ENCODE results near the gene TMEM132E. TPM values are rescaled to one million over a fixed set of nuclear protein-coding genes. Genes with fewer than 3 reads are reported as not detected.

Gene TMEM132E
- total RNA-seq, 1 experiment from 2014 or later: not detected

- Histone ChIP-seq H3K9me3 (no peaks in the 10 kb centered on the region), H3K27me3 (no peaks in the 10 kb centered on the region; the same call in none of the 2 replicates), H3K4me3 (no peak overlapping the region), H3K36me3 (no peaks in the 10 kb centered on the region)
- DNase-seq: no peak
These were observed 104.0 kb downstream of the TMEM132E start for GRCh38 chr17:34683390-34683789.

Other genes starting within 250 kb of the TMEM132E start
- not detected in 2 replicates for gene CCL13, start 223.1 kb upstream of the TMEM132E start, total RNA-seq (2014; rRNA removed; shearing (Covaris generic); ENCODE audit: low replicate concordance)
- gene CCL1, start 216.3 kb upstream of the TMEM132E start, total RNA-seq (2014; rRNA removed; shearing (Covaris generic); ENCODE audit: low replicate concordance): not detected in 2 replicates